ENCODE data around the gene RTN4RL1.

RTN4RL1 gene

DNA sequence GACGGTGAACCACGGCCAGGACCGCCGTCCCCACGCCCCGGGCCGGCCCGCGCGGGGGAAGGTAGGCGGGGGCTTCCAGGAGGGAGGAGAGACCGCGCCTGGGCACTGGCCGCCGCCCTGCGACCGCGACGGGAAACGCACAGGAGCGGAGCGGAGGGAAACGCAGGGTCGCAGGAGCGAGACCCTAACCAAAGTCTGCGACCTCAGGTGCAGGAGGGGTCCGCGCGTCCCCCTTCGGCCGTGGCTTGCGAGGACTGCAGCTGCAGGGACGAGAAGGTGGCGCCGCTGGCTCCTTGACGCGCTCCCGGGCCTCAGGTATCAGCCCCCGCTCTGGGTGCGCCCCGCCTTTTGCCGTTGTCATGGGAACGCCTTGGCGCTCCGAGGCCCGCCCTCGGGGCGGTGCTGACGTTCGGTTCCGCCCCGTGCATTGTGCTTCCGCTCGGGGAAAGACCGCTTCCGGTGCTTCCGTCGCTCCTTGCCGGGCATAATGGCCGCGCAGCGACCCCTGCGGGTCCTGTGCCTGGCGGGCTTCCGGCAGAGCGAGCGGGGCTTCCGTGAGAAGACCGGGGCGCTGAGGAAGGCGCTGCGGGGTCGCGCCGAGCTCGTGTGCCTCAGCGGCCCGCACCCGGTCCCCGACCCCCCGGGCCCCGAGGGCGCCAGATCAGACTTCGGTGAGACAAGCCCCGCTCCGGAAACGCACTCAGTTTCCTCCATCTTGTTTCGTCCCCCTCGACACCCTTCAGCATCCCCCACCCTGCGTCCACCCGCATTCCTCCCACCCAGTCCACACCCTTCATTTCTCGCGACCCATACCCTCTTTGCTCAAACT lies 16.6 kb upstream of the RTN4RL1 start, which contains the start of gene OVCA2:
OVCA2 (plus strand) TSS at position 462 of the 829 bp plus-strand sequence; CDS start at position 488, 26 bp downstream.
- no peaks in the 10 kb centered on the region for H3K36me3 ChIP-seq (ENCODE audit: control insufficient read depth, insufficient read depth, low read length)
- H3K9ac ChIP-seq: peak within 1 kb of the TSS; percentile 61
- H2AFZ ChIP-seq: peak within 1 kb of the TSS; percentile 87
- peak within 1 kb of the TSS; percentile 91 for H3K4me3 ChIP-seq (ENCODE audit: low read depth, low read length)
- H3K4me1 ChIP-seq: peaks cover 8% of the 10 kb centered on the region
- H3K9me3 ChIP-seq (ENCODE audit: control insufficient read depth, low read length): no peaks in the 10 kb centered on the region
- peak within 1 kb of the TSS; percentile 99 for H3K4me2 ChIP-seq (ENCODE audit: low read length)
- no peaks in the 10 kb centered on the region for H3K27me3 ChIP-seq (ENCODE audit: control insufficient read depth, insufficient read depth, low read length)
- H3K79me2 ChIP-seq: peaks cover 4% of the 10 kb centered on the region
- TF ChIP-seq, protein P1, sequence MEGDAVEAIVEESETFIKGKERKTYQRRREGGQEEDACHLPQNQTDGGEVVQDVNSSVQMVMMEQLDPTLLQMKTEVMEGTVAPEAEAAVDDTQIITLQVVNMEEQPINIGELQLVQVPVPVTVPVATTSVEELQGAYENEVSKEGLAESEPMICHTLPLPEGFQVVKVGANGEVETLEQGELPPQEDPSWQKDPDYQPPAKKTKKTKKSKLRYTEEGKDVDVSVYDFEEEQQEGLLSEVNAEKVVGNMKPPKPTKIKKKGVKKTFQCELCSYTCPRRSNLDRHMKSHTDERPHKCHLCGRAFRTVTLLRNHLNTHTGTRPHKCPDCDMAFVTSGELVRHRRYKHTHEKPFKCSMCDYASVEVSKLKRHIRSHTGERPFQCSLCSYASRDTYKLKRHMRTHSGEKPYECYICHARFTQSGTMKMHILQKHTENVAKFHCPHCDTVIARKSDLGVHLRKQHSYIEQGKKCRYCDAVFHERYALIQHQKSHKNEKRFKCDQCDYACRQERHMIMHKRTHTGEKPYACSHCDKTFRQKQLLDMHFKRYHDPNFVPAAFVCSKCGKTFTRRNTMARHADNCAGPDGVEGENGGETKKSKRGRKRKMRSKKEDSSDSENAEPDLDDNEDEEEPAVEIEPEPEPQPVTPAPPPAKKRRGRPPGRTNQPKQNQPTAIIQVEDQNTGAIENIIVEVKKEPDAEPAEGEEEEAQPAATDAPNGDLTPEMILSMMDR (IDR thresholded peaks at IDR 0.05): peak; percentile 70
- H3K27ac ChIP-seq: peak within 1 kb of the TSS; percentile 88

DNA sequence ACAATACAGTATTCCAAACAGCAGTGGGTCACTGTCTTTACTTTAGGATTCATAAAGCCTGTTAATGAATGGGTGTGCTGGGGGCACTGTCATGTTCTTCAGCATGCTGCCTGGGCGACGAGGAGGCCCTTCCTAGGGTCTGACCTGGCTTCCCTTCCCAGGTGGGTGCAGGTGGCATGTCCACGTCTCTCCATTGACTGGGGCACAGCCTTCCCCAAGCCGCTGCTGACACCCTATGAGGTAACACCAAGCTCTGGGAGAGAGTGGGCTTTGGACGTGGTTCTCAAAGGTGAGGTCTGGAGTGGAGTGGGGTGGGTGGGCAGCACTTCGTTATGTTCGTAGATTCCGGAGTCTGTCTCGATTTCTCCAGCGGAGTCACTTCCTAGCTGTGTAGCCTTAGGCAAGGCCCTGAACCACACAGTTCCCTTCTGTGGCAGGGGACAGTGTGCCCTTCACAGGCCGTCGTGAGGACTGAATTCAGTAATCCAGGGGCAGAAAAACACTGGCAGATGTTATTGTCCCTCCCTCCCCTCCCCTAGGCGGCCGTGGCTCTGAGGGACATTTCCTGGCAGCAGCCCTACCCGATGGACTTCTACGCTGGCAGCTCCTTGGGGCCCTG lies 15.9 kb upstream of the RTN4RL1 start:
- Histone ChIP-seq H3K9ac (no peak overlapping the region), H3K36me3 (ENCODE audit: control insufficient read depth, insufficient read depth, low read length) (no peaks in the 10 kb centered on the region), H3K27ac (peak overlapping the region; percentile 88)

DNA sequence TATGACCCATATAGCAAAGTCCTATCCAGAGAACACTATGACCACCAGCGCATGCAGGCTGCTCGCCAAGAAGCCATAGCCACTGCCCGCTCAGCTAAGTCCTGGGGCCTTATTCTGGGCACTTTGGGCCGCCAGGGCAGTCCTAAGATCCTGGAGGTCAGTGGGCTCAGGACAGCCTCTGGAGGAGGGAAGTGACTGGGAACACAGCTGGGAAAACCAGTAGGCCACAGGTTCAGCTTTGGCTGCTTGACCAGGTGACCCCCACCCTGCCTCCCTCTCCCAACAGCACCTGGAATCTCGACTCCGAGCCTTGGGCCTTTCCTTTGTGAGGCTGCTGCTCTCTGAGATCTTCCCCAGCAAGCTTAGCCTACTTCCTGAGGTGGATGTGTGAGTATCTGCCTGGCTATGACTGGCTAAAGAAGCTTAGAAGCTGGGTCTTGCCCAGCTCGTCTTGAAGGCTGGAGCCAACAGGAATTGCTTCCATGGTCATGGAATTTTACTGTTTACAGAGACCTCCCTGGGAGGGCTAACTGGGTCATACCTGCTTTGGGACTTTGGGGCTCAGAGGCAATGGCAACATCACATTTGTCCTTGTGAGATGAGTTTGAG lies 15.2 kb upstream of the RTN4RL1 start:
- H2AFZ ChIP-seq: no peak overlapping the region
- H3K4me3 ChIP-seq (ENCODE audit: low read depth, low read length): no peak overlapping the region
- TF ChIP-seq, protein P1 (IDR thresholded peaks at IDR 0.05): no peak
- no peak overlapping the region for H3K27ac ChIP-seq
- H3K4me2 ChIP-seq (ENCODE audit: low read length): no peak overlapping the region
- no peaks in the 10 kb centered on the region for H3K9me3 ChIP-seq (ENCODE audit: control insufficient read depth, low read length)
- H3K36me3 ChIP-seq (ENCODE audit: control insufficient read depth, insufficient read depth, low read length): no peaks in the 10 kb centered on the region
- no peak overlapping the region for H3K9ac ChIP-seq
- H3K27me3 ChIP-seq (ENCODE audit: control insufficient read depth, insufficient read depth, low read length): no peaks in the 10 kb centered on the region
- H3K79me2 ChIP-seq: peaks cover under 1% of the 10 kb centered on the region
- peaks cover 8% of the 10 kb centered on the region for H3K4me1 ChIP-seq

More for the DNA sequence above, 15.9 kb upstream of the RTN4RL1 start:
- peak overlapping the region; percentile 91 for H3K4me3 ChIP-seq (ENCODE audit: low read depth, low read length)
- peak overlapping the region; percentile 87 for H2AFZ ChIP-seq
- peaks cover 4% of the 10 kb centered on the region for H3K79me2 ChIP-seq
- no peaks in the 10 kb centered on the region for H3K27me3 ChIP-seq (ENCODE audit: control insufficient read depth, insufficient read depth, low read length)
- TF ChIP-seq, protein P1 (IDR thresholded peaks at IDR 0.05): no peak
- H3K4me1 ChIP-seq: peaks cover 8% of the 10 kb centered on the region
- H3K9me3 ChIP-seq (ENCODE audit: control insufficient read depth, low read length): no peaks in the 10 kb centered on the region
- peak overlapping the region; percentile 99 for H3K4me2 ChIP-seq (ENCODE audit: low read length)

DNA sequence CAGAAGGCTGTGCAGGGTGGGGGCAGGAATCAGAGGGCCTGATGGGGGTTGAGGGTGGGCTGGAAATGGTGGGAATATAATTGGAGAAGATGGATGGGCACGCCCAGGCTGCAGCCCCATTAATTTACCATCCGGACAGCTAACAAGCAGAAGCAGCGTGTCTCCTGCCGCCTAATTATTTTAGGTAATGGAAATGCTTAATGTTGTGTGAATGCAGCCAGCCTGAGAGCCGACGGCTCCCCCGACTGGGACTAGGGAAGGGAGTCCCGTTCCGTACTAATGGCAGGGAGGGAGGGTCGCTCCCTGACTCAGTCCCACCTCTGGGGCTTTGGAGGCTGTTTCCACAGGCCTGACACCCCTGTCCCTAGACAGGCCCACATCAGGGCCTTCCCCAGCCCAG lies 12.0 kb upstream of the RTN4RL1 start:
- no peaks in the 10 kb centered on the region for H3K27me3 ChIP-seq (ENCODE audit: control insufficient read depth, insufficient read depth, low read length)
- no peak overlapping the region for H3K27ac ChIP-seq
- H3K36me3 ChIP-seq (ENCODE audit: control insufficient read depth, insufficient read depth, low read length): no peaks in the 10 kb centered on the region

More for the DNA sequence above, 12.0 kb upstream of the RTN4RL1 start:
- Histone ChIP-seq H2AFZ (no peak overlapping the region), H3K9me3 (ENCODE audit: control insufficient read depth, low read length) (no peaks in the 10 kb centered on the region), H3K79me2 (peaks cover 6% of the 10 kb centered on the region), H3K9ac (no peak overlapping the region), H3K4me3 (ENCODE audit: low read depth, low read length) (no peak overlapping the region), H3K4me2 (ENCODE audit: low read length) (no peak overlapping the region), H3K4me1 (peaks cover 8% of the 10 kb centered on the region)
- TF ChIP-seq, protein P1 (IDR thresholded peaks at IDR 0.05): no peak
